Activated T-cell treated with anti-CD3 and anti-CD28 coated beads for 4 hours (primary cell): ENCODE measurements around the gene FHOD1.

Experiments
- DNase-seq: peaks from one replicate; pipeline ENCODE4 v3.0.0-alpha.2; 2020

The FHOD1 gene

DNA sequence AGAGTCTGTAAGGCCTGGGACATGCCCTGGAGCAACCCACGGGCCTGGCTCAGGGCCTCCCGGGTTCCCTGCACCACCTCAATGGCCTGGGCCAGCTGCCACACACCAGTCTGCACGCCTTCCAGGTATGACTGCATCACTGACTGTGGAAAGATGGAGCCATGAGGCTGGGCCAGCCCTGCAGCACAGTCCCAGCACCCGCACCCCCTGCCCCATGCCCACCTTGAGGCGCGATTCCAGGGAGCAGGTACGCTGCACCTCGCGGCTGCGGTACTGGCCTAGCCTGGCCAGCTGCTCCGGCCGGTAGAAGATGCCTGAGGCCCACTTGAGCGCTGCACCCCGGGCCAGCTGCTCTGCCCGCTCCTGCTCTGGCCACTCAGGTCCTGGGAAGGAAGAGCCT is 58.5 kb downstream of the FHOD1 start:
- no peak for DNase-seq

DNA sequence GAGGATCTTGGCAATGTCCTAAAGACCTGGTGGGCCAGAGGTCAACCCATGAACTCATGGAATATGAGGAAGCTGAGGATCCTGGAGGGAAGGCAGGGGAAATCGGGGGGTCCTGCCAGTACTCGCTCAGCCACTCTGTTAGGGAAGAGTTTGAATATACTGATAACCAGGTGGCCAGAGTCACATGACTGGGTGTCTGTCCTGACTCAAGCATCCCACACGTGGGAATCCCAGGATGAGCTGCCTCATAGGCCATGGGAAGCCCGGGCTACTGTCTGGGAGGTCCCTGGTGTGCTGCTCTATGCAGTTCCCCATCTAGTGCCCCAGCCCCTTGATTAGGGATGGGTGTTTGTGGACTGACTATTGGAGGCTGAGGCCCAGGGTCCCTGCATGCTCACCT is 59.0 kb downstream of the FHOD1 start:
- DNase-seq, result no peak

DNA sequence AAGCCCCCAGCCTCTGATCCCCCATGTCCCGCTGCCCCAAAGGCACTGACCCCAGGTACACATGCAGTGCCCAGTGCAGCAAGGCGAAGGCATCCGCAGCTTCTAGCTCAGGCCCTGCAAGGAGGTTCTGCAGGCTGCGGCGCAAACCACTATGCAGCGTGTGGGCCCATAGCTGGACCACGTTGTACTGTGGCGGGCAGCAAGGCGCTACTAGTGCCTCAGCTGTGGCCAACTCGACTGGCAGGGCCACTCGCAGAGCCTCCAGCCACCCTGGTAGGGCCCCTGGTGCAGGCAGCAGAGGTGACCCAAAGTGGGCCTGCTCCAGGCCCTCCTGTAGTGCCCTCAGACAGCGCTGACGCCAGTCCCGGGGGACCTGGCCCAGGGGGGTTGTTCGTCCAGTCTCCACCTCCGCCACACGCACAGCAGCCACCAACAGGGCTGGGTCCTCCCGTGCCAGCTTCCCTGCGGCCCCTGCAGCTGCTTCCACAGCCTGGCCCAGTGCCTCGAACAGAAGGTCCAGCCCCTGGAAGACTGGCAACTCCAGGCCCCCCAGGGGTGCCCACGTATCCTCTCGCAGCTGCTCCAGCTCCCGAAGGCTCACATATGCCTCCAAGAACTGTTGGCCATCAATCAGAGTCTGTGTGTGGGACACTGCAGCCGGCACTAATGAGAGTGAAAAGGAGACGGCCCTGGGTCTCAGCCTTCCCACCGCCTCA is 59.9 kb downstream of the FHOD1 start:
- DNase-seq, result no peak

DNA sequence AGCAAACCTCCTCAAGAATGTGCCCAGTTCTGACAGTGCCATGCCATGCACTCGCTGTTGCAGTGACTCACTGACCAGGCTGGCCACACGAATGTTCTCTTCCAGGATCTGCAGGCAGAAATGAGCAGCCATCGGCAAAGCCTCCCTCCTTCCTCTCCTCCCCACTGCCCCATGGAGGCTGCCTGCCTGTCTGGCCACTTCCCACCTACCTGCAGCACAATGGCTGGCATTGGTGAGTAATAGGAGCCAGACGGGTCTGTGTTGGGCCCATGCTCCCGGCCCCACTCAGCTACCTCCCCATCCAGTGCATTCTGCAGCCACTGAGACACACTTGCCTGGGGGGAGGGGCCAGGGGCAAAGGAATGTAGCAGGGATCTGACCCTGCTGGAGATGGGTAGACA is 60.7 kb downstream of the FHOD1 start:
- DNase-seq, result no peak

DNA sequence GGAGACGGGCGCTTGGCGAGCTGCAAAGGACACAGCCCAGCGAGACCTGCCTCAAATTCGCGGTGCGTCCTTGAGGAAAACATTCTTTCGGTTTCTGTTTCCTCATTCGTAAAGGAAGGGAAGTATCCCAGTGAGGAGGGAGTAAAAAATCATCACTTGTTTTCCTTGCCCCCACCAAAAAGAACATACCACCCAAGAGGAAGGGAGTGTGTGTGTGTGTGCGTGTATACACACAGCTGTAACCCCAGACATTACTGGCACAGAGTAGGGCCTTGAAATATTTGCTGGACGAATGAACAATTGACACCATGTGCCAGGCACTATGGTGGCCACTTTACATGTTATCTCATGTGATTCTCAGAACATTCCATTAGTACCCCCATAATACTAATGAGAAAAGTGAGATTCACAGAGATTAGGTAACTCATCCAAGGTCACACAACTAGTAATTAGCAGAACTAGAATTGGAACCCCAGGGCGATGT is 61.6 kb downstream of the FHOD1 start:
- DNase-seq, result no peak

DNA sequence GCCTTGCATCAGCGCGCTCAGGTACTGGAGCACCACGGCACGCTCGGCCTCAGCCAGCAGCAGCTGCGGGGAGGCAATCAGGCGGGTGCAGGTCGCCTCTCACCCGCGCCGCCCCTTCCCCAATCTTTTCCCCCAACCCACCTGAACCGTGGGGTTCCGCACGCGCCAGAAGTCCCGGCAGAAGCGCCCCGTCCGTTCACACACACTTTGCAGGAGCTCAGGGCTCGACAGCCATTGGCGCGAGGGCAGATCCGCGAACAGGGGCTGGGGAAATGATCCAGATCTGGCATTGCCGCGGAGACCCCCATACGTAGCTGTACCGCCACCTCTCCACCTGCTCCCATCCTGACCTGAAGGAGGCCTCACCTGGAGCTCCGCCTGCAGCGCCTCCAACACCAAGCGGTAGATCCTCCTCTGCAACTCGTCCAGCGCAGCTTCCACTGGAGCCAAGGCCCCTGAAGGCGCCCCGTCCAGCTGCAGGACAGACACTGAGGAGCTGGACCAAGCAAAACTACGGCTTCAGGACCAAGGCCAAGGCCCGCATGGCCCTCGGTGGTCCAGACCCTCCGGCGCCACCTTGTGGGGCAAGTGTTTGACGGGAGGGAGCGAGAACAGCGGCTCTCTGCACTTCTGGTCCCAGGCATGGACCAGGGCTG is 62.2 kb downstream of the FHOD1 start:
- DNase-seq, result peak; percentile 72

DNA sequence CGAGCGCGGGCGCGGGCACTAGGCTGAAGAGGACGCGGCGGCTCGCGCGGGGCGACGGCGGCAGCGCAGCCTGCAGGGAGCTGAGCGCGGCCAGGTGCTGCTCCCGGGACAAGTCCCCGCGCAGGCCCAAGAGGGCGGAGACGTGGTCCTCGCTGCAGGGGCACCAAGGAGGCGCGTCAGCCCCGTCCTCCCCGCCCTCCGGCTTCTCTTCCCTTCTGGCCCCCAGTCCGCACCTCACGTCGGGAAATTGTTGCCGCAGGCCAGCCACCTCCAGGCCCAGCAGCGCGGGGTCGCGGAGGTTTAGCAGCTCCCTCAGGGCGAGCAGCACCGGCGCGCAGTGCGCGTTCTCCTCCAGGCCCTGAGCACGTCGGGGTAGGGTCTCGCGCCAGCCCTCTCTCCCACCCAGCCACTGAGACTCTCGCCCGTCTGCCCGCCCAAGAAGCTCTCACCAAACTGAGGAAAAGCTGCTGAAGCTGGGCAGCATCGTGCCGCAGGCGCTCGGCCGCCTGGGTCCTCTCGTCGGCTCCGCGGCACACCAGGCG is 62.8 kb downstream of the FHOD1 start:
- no peak for DNase-seq

DNA sequence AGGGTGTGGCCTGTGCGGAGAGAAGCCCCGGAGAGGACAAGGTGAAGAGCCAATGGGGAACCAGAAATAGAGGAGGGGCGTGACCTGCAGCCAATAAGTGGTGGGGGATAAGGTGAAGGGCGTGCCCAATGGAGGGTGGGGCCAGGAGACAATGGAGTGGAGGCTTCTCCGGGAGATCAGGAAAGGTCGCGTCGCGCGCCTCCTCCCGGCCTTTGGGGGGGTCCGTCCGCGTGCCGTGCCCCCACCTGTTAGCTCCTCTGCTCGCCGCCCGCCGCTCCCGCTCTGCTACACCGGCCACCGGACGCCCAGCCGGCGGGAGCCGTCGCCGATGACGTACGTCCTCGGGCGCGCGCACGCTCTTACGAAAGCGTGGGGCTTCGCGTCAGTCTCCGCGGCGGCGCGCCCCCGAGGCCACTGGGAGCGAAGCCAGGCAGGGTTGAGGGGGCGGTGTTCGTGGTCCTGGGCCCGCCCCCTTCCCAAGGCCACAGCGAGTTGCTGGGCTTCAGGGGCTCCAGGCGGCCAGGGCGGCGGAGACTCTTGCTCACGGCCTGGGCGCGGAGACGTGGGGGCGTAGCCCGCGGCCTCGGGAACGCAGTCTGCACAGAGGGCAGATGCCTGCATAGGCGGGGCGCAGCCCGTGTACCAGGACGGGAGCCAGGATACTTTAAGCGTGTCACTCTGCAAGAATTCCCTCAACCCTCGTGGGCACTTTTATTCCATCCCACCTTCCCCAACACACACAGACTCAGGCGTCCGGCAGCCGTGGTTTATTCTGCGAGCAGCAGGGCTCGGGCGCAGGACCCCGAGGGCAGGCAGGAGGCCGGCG is 63.4 kb downstream of the FHOD1 start, which contains the start of gene MATCAP1:
Gene MATCAP1 (minus strand): TSS at position 337 of the 826 bp plus-strand sequence. CDS start 3,353 bp downstream, outside the sequence.
- DNase-seq, result peak; percentile 89

DNA sequence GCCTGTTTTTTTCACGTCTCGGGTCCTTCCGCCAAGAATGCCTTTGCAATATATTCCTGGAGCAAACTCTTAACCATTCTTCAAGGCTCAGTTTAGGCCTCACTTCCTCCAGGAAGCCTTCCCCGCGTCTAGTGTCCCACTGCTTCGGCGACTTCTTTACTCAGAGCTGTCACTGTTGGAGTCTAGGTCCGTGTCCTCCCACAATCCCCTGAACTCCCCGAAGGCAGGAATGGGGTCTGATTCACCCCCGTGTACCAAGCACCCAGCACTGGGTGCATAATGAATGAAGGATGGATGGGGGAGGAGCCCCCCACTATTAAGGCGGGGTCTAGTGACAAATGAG is 64.0 kb downstream of the FHOD1 start:
- DNase-seq, result no peak

DNA sequence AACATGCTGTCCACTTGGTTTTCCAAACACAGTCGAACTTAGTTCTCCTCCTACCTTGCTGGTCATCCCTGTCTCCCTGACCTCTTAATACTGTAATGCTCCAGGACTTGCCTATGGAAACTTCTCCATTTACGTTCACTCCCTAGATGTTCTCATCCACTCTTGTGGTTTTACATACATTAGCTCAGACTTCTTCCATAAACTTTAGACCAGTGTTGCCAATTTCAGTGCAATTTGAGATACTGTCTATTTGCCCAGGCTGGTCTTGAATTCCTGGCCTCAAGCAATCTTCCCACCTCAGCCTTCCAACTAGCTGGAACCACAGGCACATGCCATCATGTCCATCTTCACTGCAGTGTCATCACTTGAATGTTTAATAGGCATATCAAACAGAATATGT is 65.0 kb downstream of the FHOD1 start:
- no peak for DNase-seq

DNA sequence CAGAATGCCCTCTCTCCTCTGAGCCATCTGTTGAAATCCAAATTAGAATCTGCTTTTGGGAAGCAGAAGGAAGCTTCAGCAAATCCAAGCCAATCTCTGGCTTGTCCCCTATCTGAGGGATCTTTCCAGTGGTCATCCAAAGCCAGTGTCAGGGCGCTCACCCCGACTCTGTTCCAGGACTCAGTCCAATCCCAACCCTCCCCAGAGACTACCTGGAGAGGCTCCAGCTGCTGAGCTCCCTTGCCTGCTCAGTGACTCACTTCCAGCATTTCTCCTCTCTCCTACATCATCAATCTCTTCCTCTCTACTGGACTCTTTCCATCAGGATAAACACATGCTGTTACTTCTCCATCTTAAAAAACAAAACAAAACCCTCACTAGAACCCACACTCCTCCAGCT is 65.9 kb downstream of the FHOD1 start:
- DNase-seq, result no peak

DNA sequence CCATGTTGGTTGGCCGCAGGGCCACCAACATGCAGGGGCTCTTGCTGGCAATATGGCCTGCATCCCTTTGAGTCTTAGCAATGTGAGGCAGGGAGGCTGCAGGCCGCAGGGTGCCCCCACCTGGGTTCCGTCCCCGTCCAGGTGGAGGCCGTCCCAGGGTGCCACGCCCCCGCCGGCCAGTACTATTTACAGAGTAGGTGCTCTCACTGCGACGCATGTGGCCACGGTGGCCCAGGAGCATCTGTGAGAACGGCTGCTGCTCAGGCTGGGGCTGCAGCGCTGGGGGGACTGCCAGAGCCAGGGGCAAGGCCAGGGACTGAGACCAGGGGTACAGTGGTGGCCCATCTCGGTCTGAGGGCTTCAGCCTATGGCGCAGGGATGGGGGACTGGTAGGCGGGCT is 67.1 kb downstream of the FHOD1 start:
- DNase-seq, result no peak

DNA sequence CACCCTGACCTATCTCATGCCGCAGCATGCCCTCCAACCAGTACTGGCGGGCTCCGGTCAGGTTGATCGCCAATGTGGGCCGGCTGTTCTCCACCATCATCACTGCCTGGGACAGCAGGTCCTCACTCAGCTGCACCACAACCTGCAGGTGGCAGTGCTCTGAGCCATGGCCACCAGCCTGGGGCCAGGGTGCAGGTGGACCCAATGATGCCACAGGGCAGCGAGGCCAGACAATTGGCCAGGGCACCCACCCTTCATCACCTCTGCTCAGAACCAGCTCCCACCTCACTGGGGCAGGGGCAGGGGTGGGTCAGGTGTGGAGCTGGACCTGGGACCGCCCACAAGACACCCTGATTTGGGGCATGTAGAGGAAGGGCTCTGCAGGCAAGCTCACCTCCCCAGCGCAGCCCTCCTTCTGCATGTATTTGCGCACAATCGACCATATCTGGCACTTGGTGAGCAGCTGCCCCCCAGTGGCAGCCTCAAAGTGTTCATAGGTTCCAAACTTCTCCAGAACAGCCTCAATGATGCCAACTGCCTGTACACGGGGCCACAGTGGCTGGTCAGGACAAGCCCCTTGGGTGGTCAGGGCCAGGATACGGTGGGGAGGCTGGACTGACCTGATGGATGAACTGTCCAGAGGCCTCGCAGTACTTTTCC is 67.7 kb downstream of the FHOD1 start:
- no peak for DNase-seq
